Chondrocyte (in vitro differentiated cells): Measurements from ENCODE around the gene TFEB. TPM values are rescaled to one million over a fixed set of nuclear protein-coding genes. Genes with fewer than 3 reads are reported as not detected.
A peak's percentile ranks its signal among the peaks of the same experiment; 100 is the strongest.

Experiments
- DNase-seq: peaks from one replicate; pipeline ENCODE4 v3.0.0; 2021; ENCODE audit warnings: mixed read lengths, low spot score
- H3K27ac Mint-ChIP-seq: one replicate; pipeline ENCODE4 v1.8.0; 2021; ENCODE audit warnings: mild to moderate bottlenecking, moderate library complexity, mixed read lengths; ENCODE audit not compliant: unreplicated experiment
- H3K27me3 Mint-ChIP-seq: 2 replicates; pipeline ENCODE4 v1.8.0; 2021; ENCODE audit warnings: low read depth, mixed read lengths
- H3K36me3 Mint-ChIP-seq: 2 replicates; pipeline ENCODE4 v1.8.0; 2021; ENCODE audit warnings: low read depth, mixed read lengths
- H3K4me1 Mint-ChIP-seq: 2 replicates; pipeline ENCODE4 v1.8.0; 2021; ENCODE audit warnings: low read depth, mild to moderate bottlenecking, mixed read lengths
- H3K4me3 Mint-ChIP-seq: one replicate; pipeline ENCODE4 v1.8.0; 2021; ENCODE audit warnings: mild to moderate bottlenecking, moderate library complexity, mixed read lengths; ENCODE audit not compliant: unreplicated experiment
- H3K9me3 Mint-ChIP-seq: 2 replicates; pipeline ENCODE4 v1.8.0; 2021; ENCODE audit warnings: low read depth, mixed read lengths
- CTCF ChIP-seq: fragments of 200-600 bp; sonication (generic); IDR thresholded peaks from 2 replicates; pipeline ENCODE4 v1.5.0; 2021; ENCODE audit warnings: antibody characterized with exemption, mild to moderate bottlenecking, moderate library complexity
- total RNA-seq: library from RNA; stranded (reverse); gene quantifications from 3 replicates; pipeline ENCODE4 v1.2.1, GENCODE V29; 2021

Gene TFEB
- total RNA-seq, 1 donor from 2014 or later = 11.6 TPM

DNA sequence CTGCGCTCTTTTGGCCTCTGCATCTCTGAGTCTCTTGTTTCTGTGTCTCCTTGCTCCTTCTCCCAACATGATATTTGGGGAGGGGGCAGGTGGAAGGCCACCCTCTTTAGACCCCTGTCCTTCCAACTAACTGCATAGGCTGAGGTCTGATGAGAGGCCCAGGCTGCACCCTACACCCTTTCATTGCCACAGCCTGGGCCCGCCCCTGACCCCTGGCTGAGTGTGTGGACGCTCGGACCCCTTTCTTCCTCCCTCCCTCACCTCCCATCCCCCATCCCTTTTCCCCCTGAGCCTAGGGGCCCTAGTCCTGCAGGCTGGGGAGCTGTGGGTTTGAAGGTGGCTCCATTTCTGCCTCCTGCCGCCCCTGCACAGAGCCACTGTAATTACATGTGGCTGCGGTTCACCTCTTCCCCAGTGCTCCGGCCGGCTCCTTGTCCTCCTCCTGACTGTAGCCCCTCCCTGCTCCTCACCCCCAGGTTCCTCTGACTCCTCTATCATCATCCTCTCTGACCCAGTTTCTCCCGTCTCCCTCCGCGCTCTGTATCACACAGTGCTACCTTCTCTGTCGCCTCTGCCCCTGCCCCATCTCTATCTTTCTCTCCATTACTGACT is 90.3 kb downstream of the TFEB start:
- Mint-ChIP-seq H3K4me1 (peaks cover 72% of the 10 kb centered on the region), H3K27me3 (no peaks in the 10 kb centered on the region), H3K4me3 (no peak overlapping the region), H3K36me3 (peaks cover 18% of the 10 kb centered on the region), H3K9me3 (no peaks in the 10 kb centered on the region), H3K27ac (no peak overlapping the region)
- no peak for TF ChIP-seq CTCF
- no peak for DNase-seq

- no peak for TF ChIP-seq CTCF
- peak overlapping the region; percentile 41 for H3K27ac Mint-ChIP-seq
- H3K27me3 Mint-ChIP-seq = no peaks in the 10 kb centered on the region
- H3K9me3 Mint-ChIP-seq = no peaks in the 10 kb centered on the region
- DNase-seq = no peak
- no peak overlapping the region for H3K4me3 Mint-ChIP-seq
- peaks cover 77% of the 10 kb centered on the region for H3K4me1 Mint-ChIP-seq
- peaks cover 15% of the 10 kb centered on the region for H3K36me3 Mint-ChIP-seq
These were observed 91.0 kb downstream of the TFEB start for GRCh38 chr6:41644297-41644879.

DNA sequence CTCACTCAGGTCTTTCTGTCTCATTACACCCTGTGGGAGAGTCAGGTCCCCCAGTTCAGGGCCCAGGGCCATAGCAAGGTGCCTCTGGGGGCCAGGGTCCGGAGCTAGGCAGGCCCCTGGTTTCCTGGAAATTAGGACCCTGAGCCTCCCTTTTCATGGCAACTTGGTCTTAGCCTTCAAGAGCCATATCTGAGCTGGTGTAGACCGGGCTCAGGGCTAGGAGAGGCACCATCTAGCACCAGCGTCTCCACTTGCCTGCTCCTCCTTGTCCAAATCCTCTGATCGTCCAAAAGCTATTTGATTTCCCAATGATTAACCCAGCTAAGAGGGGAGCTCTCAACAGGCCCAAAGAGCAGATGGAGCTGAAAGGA is 91.5 kb downstream of the TFEB start:
- no peak for DNase-seq
- peaks cover 13% of the 10 kb centered on the region for H3K36me3 Mint-ChIP-seq
- no peaks in the 10 kb centered on the region for H3K9me3 Mint-ChIP-seq
- H3K27me3 Mint-ChIP-seq = no peaks in the 10 kb centered on the region
- no peak overlapping the region for H3K27ac Mint-ChIP-seq
- no peak for TF ChIP-seq CTCF
- no peak overlapping the region for H3K4me3 Mint-ChIP-seq
- H3K4me1 Mint-ChIP-seq = peaks cover 80% of the 10 kb centered on the region

DNA sequence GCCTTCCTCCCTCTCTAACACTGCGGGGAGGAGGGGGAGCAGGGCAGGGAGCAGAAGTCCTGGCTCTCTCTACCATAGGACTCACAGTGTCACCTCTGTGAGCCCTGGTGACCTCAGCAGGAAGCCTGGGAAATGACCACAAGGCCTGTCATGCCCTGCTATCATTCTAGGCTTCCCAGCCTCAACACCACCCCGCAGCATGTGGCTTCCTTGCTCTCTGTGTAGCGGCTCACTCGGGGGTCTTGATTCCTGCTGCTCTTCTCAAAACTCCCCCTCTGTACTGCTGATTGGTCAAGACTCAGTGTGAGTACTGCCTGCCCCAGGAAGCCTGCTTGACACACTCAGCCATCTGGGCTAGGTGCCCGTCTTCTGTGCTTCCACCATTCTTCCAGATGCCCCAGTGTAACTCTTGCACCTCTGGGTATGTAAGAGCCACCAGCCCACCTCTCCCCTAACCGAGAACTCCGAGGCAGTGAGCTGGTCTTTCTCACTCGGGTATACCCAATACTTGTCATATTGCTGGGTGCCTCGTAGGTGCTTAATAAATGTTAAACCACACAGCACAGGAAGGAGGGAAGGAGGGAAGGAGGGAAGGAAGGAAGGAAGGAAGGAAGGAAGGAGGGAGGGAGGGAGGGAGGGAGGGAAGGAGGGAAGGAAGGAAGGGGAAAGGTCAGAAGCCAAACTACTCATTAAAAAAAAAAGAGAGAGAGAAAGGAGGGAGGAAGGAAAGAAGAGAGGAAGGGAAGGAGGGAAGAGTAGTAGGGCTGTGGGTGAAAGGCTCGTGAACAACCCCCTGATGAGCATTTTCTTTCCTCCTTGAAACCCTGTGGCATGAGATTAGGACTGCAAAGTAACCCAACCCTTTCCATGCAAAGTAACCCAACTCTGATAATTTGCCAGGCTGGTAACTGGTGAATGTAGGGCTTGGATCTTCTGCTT is 92.2 kb downstream of the TFEB start:
- Mint-ChIP-seq H3K27ac (no peak overlapping the region), H3K9me3 (no peaks in the 10 kb centered on the region), H3K27me3 (no peaks in the 10 kb centered on the region), H3K4me3 (no peak overlapping the region), H3K36me3 (peaks cover 11% of the 10 kb centered on the region), H3K4me1 (peaks cover 82% of the 10 kb centered on the region)
- DNase-seq = no peak
- TF ChIP-seq CTCF = no peak
